Caco-2 (cell line): Measurements from ENCODE around the gene HKDC1. TPM values are rescaled to one million over a fixed set of nuclear protein-coding genes. Genes with fewer than 3 reads are reported as not detected.
"Not testable (repeated sequence)": the region's sequence is repeated elsewhere in the genome, so short reads cannot be mapped to it uniquely, and the experiment has no call there.

Experiments
- BruUV-seq: library from RNA; stranded (reverse); fragments of 400-500 nt; replicated peaks from 2 replicates; lab custom pipeline; 2021; lab: Mats Ljungman, UMichigan
- CTCF ChIA-PET: fragments of 300-600 bp; sonication (Branson Sonifier 250); formaldehyde crosslinking; loops from one replicate; lab custom pipeline; 2022; ENCODE audit warnings: antibody characterized with exemption; lab: Charles Lee
- POLR2A ChIA-PET: fragments of 300-600 bp; sonication (Branson Sonifier 250); formaldehyde crosslinking; loops from one replicate; lab custom pipeline; 2022; ENCODE audit warnings: antibody characterized with exemption; lab: Charles Lee
- DNase-seq, 2 experiments: peaks; one replicate each; pipeline versions ENCODE4 v3.0.0 to v3.0.0-alpha.2; 2020 to 2022
- H3K27me3 ChIP-seq: replicated peaks from 2 replicates; pipeline ENCODE4 v1.6.0; 2011; ENCODE audit warnings: low read length; ENCODE audit not compliant: control insufficient read depth, insufficient read depth
- H3K36me3 ChIP-seq: 2 replicates; pipeline ENCODE4 v1.5.1; 2011; ENCODE audit warnings: low read length; ENCODE audit not compliant: control insufficient read depth, insufficient read depth
- H3K4me1 ChIP-seq: fragments of 250-450 bp; sonication (Bioruptor Pico); 2 replicates; pipeline ENCODE4 v1.5.1; 2020; ENCODE audit warnings: mild to moderate bottlenecking
- H3K4me3 ChIP-seq: 2 replicates; pipeline ENCODE4 v1.5.1; 2011; ENCODE audit warnings: low read depth, mild to moderate bottlenecking, control low read depth, low read length
- H3K9me3 ChIP-seq: fragments of 250-450 bp; sonication (Bioruptor Pico); 2 replicates; pipeline ENCODE4 v1.5.1; 2020; ENCODE audit warnings: mild to moderate bottlenecking, moderate library complexity
- H3K27ac Mint-ChIP-seq: one replicate; pipeline ENCODE4 v1.8.0; 2022; ENCODE audit warnings: mixed read lengths; ENCODE audit not compliant: unreplicated experiment
- H3K27me3 Mint-ChIP-seq: one replicate; pipeline ENCODE4 v1.8.0; 2022; ENCODE audit warnings: mixed read lengths; ENCODE audit not compliant: insufficient read depth, unreplicated experiment
- H3K36me3 Mint-ChIP-seq: one replicate; pipeline ENCODE4 v1.8.0; 2022; ENCODE audit warnings: mild to moderate bottlenecking, mixed read lengths; ENCODE audit not compliant: insufficient read depth, unreplicated experiment
- H3K4me1 Mint-ChIP-seq: one replicate; pipeline ENCODE4 v1.8.0; 2022; ENCODE audit warnings: low read depth, mixed read lengths; ENCODE audit not compliant: unreplicated experiment
- H3K4me3 Mint-ChIP-seq: one replicate; pipeline ENCODE4 v1.8.0; 2022; ENCODE audit warnings: mild to moderate bottlenecking, moderate library complexity, mixed read lengths; ENCODE audit not compliant: unreplicated experiment
- H3K9me3 Mint-ChIP-seq: one replicate; pipeline ENCODE4 v1.8.0; 2022; ENCODE audit warnings: mixed read lengths; ENCODE audit not compliant: unreplicated experiment
- intact Hi-C: fragments of 100-400 bp; cut with micrococcal nuclease; formaldehyde crosslinking; loops from one replicate; pipeline ENCODE4 v1.10.0; 2022; ENCODE audit not compliant: unreplicated experiment
- total RNA-seq: library from RNA; stranded (reverse); gene quantifications from 2 replicates; pipeline ENCODE4 v1.2.3, GENCODE V29; 2022
- TF ChIP-seq, protein P1 (sequence below), 2 experiments: fragments of 200-600 bp in 1 of 2; IDR thresholded peaks; 1 replicate in 1 of 2; 2 replicates in 1 of 2; pipeline versions ENCODE4 v1.5.1 to v1.8.0; 2011 to 2022; ENCODE audit warnings: antibody characterized with exemption in 1 of 2, control low read depth in 1 of 2, inconsistent platforms in 1 of 2, low read depth in 1 of 2, low read length in 1 of 2, mild to moderate bottlenecking in 1 of 2, moderate library complexity in 1 of 2; ENCODE audit not compliant: insufficient read depth in 1 of 2, severe bottlenecking in 1 of 2, unreplicated experiment in 1 of 2

HKDC1 gene
- total RNA-seq, 1 experiment from 2014 or later: 24.5 TPM

- no peaks in the 10 kb centered on the region for H3K27me3 ChIP-seq
- POLR2A ChIA-PET: no interaction called here
- BruUV-seq: no TSS peak
- TF ChIP-seq, protein P1, sequence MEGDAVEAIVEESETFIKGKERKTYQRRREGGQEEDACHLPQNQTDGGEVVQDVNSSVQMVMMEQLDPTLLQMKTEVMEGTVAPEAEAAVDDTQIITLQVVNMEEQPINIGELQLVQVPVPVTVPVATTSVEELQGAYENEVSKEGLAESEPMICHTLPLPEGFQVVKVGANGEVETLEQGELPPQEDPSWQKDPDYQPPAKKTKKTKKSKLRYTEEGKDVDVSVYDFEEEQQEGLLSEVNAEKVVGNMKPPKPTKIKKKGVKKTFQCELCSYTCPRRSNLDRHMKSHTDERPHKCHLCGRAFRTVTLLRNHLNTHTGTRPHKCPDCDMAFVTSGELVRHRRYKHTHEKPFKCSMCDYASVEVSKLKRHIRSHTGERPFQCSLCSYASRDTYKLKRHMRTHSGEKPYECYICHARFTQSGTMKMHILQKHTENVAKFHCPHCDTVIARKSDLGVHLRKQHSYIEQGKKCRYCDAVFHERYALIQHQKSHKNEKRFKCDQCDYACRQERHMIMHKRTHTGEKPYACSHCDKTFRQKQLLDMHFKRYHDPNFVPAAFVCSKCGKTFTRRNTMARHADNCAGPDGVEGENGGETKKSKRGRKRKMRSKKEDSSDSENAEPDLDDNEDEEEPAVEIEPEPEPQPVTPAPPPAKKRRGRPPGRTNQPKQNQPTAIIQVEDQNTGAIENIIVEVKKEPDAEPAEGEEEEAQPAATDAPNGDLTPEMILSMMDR (IDR thresholded peaks at IDR 0.05; ENCODE audit: insufficient read depth in 1 of 2, low read depth in 1 of 2, low read length in 1 of 2, severe bottlenecking in 1 of 2, unreplicated experiment in 1 of 2): no peak
- Mint-ChIP-seq H3K36me3 (no peaks in the 10 kb centered on the region), H3K4me1 (no peaks in the 10 kb centered on the region), H3K4me3 (no peak overlapping the region), H3K9me3 (peaks cover 10% of the 10 kb centered on the region), H3K27me3 (no peaks in the 10 kb centered on the region), H3K27ac (no peak overlapping the region)
- intact Hi-C loops: no loop called here
- no peaks in the 10 kb centered on the region for H3K4me1 ChIP-seq
- H3K9me3 ChIP-seq: peaks cover 4% of the 10 kb centered on the region; the same call in 1 of the 2 replicates
- no peaks in the 10 kb centered on the region for H3K36me3 ChIP-seq
- CTCF ChIA-PET: no interaction called here
- DNase-seq: no peak
- H3K4me3 ChIP-seq: no peak overlapping the region
Observed at GRCh38 chr10:69250041-69250440, 29.9 kb downstream of the HKDC1 start.

DNA sequence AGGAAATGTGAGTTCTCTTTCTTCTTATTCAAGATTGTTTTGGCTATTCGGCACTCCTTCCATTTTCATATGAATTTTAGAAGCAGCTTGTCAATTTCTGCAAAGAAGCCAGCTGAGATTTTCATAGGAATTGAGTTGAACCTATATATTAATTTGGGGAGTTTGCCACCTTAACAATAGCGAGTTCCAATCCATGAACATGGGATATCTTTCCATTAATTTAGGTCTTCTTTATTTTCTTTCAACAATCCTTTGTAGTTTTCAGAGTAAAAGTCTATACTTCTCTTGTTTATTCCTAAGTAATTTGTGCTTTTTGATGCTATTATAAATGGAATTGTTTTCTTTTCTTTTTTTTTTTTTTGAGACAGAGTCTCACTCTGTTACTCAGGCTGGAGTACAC is 31.3 kb downstream of the HKDC1 start:
- BruUV-seq, H3K4me1 ChIP-seq, H3K4me3 ChIP-seq, POLR2A ChIA-PET, H3K9me3 Mint-ChIP-seq, H3K9me3 ChIP-seq, H3K36me3 ChIP-seq, DNase-seq, H3K36me3 Mint-ChIP-seq, H3K27me3 ChIP-seq, H3K27me3 Mint-ChIP-seq, intact Hi-C loops, H3K4me1 Mint-ChIP-seq, H3K27ac Mint-ChIP-seq, H3K4me3 Mint-ChIP-seq: not testable (repeated sequence)
- CTCF ChIA-PET: interaction anchor here (0.7 kb wide), 1 partner anchor 63 kb away, joined by 3 read pairs; no protein-coding TSS in a partner anchor

- ChIA-PET POLR2A (no interaction called here), CTCF (interaction anchor here (0.7 to 0.9 kb wide), 2 partner anchors 139 to 165 kb away, joined by 3 read pairs; no protein-coding TSS in a partner anchor)
- intact Hi-C loops: no loop called here
- Mint-ChIP-seq H3K4me1 (no peaks in the 10 kb centered on the region), H3K36me3 (no peaks in the 10 kb centered on the region), H3K9me3 (peaks cover 10% of the 10 kb centered on the region), H3K27ac (no peak overlapping the region), H3K27me3 (no peaks in the 10 kb centered on the region), H3K4me3 (no peak overlapping the region)
- peaks cover 4% of the 10 kb centered on the region; the same call in 1 of the 2 replicates for H3K9me3 ChIP-seq
- no peak for DNase-seq
- BruUV-seq: no TSS peak
- TF ChIP-seq, protein P1 (IDR thresholded peaks at IDR 0.05; ENCODE audit: insufficient read depth in 1 of 2, low read depth in 1 of 2, low read length in 1 of 2, severe bottlenecking in 1 of 2, unreplicated experiment in 1 of 2): no peak
- no peaks in the 10 kb centered on the region for H3K4me1 ChIP-seq
- no peaks in the 10 kb centered on the region for H3K27me3 ChIP-seq
- H3K4me3 ChIP-seq: no peak overlapping the region
- no peaks in the 10 kb centered on the region for H3K36me3 ChIP-seq
Observed at GRCh38 chr10:69253171-69253570, 33.0 kb downstream of the HKDC1 start.
